A549 (cell line): ENCODE data around the gene ADGRL1. TPM values are rescaled to one million over a fixed set of nuclear protein-coding genes. Genes with fewer than 3 reads are reported as not detected.
"Not testable (repeated sequence)": the region's sequence is repeated elsewhere in the genome, so short reads cannot be mapped to it uniquely, and the experiment has no call there.

Source experiments
- ATAC-seq, 2 experiments: fragments of 200-7000 bp in 1 of 2; fragments of >200 bp in 1 of 2; cut with Nextera tagmentation in 1 of 2; cut with Tn5 transposase in 1 of 2; 3 replicates each; pipeline versions ENCODE4 v1.8.0 to v1.9.1; 2018 to 2020; ENCODE audit warnings: mild to moderate bottlenecking in 1 of 2, moderate library complexity in 1 of 2
- CTCF ChIA-PET: fragments of 300-600 bp; sonication (Branson Sonifier 250); formaldehyde crosslinking; extraction: SDS; loops from one replicate; lab custom pipeline; 2021; ENCODE audit warnings: antibody characterized with exemption, inconsistent platforms; lab: Yijun Ruan, JAX
- POLR2A ChIA-PET: fragments of 350-600 bp; formaldehyde crosslinking; extraction: SDS; loops from one replicate; lab custom pipeline; 2021; ENCODE audit warnings: antibody characterized with exemption, inconsistent platforms; lab: Yijun Ruan, JAX
- DNase-seq, 2 experiments: peaks; one replicate each; pipeline versions ENCODE4 v3.0.0 to v3.0.0-alpha.2; 2011 to 2016; ENCODE audit warnings: low read depth in 1 of 2, low spot score in 1 of 2
- FAIRE-seq: peaks from 2 replicates; lab custom pipeline; 2011; peaks lifted over from hg19 to GRCh38; lab: Jason Lieb, UNC
- H3K27ac ChIP-seq, 2 experiments: fragments of >200 bp; sonication (Bioruptor Twin); formaldehyde crosslinking; 3 replicates each; pipeline ENCODE4 v1.5.1; 2016 to 2017
- H3K4me1 ChIP-seq: fragments of >200 bp; sonication (Bioruptor Twin); formaldehyde crosslinking; 3 replicates; pipeline ENCODE4 v1.6.1; 2016
- H3K4me2 ChIP-seq: fragments of >200 bp; sonication (Bioruptor Twin); formaldehyde crosslinking; 3 replicates; pipeline ENCODE4 v1.6.1; 2016
- H3K4me3 ChIP-seq: fragments of >200 bp; sonication (Bioruptor Twin); formaldehyde crosslinking; 3 replicates; pipeline ENCODE4 v1.5.1; 2016
- H3K9me3 ChIP-seq: fragments of >200 bp; sonication (Bioruptor Twin); formaldehyde crosslinking; 3 replicates; pipeline ENCODE4 v1.6.1; 2016
- ATOH8 ChIP-seq: fragments of 250-450 bp; sonication (Bioruptor Pico); IDR thresholded peaks from 2 replicates; pipeline ENCODE4 v1.5.0; 2020; ENCODE audit warnings: low read depth, mild to moderate bottlenecking, moderate library complexity
- CHD2 ChIP-seq: fragments of 150-350 bp; IDR thresholded peaks from 2 replicates; pipeline ENCODE4 v1.6.1; 2014; ENCODE audit warnings: low read length; ENCODE audit not compliant: partially characterized antibody
- CTCF ChIP-seq: fragments of >200 bp; sonication (Bioruptor Twin); formaldehyde crosslinking; IDR thresholded peaks from 3 replicates; pipeline ENCODE4 v1.5.1; 2016
- EHMT2 ChIP-seq: fragments of 200-600 bp; sonication (generic); IDR thresholded peaks from 2 replicates; pipeline ENCODE4 v1.6.1; 2016; ENCODE audit warnings: antibody characterized with exemption, low read depth, mild to moderate bottlenecking, moderate library complexity
- MAZ ChIP-seq: fragments of 150-350 bp; IDR thresholded peaks from 2 replicates; pipeline ENCODE4 v1.6.1; 2014; ENCODE audit warnings: antibody characterized with exemption, low read depth, low read length, borderline replicate concordance
- MYC ChIP-seq: IDR thresholded peaks from 2 replicates; pipeline ENCODE4 v1.6.1; 2012; ENCODE audit warnings: mild to moderate bottlenecking, inconsistent platforms, low read length, improper control_type of control experiment, borderline replicate concordance
- NFE2L2 ChIP-seq: fragments of 150-350 bp; conservative IDR thresholded peaks from 2 replicates; pipeline ENCODE4 v1.6.1; 2014; ENCODE audit warnings: low read length
- PHF8 ChIP-seq: fragments of 200-600 bp; sonication (generic); IDR thresholded peaks from 2 replicates; pipeline ENCODE4 v1.6.1; 2016; ENCODE audit warnings: low read depth, mild to moderate bottlenecking, antibody characterized with exemption, moderate library complexity, borderline replicate concordance
- RARB ChIP-seq: fragments of 250-450 bp; sonication (Bioruptor Pico); IDR thresholded peaks from 2 replicates; pipeline ENCODE4 v1.8.0; 2021; ENCODE audit warnings: mild to moderate bottlenecking, moderate library complexity
- REST ChIP-seq: fragments of 200-600 bp; sonication (generic); IDR thresholded peaks from 2 replicates; pipeline ENCODE4 v1.6.1; 2016; ENCODE audit warnings: antibody characterized with exemption, mild to moderate bottlenecking, moderate library complexity
- SREBF2 ChIP-seq: fragments of 450-650 bp; IDR thresholded peaks from 2 replicates; pipeline ENCODE4 v1.6.1; 2014; ENCODE audit warnings: mild to moderate bottlenecking, moderate library complexity
- TFCP2L1 ChIP-seq: fragments of 250-450 bp; sonication (Bioruptor Pico); IDR thresholded peaks from 2 replicates; pipeline ENCODE4 v1.5.0; 2021; ENCODE audit warnings: mild to moderate bottlenecking
- ZFP36 ChIP-seq: fragments of 450-650 bp; IDR thresholded peaks from 2 replicates; pipeline ENCODE4 v1.6.1; 2014; ENCODE audit warnings: borderline replicate concordance; ENCODE audit not compliant: partially characterized antibody
- WGBS: methylation state at CpG from one replicate; pipeline ENCODE4 v1.1.6; 2017; ENCODE audit errors: missing lambda C conversion rate; 5-methylcytosine and 5-hydroxymethylcytosine counted together
- polyA plus RNA-seq, 4 experiments: library from polyadenylated mRNA; depleted of rRNA in 3 of 4; stranded (reverse); fragments of >200 nt; fragmentation: RNase III in 1 of 4; extraction: RNeasy Plus Mini Kit Qiagen cat#74134 plus additional on column Dnase treatment in 1 of 4; gene quantifications; 2 replicates in 3 of 4; 3 replicates in 1 of 4; pipeline ENCODE4 v1.2.3, GENCODE V29; 2011 to 2017
- TF ChIP-seq, protein P1 (sequence below): fragments of 450-650 bp; IDR thresholded peaks from 2 replicates; pipeline ENCODE4 v1.6.1; 2014; ENCODE audit warnings: antibody characterized with exemption
- TF ChIP-seq, protein P2 (sequence below): IDR thresholded peaks from 2 replicates; pipeline ENCODE4 v1.6.1; 2012; ENCODE audit warnings: low read depth, borderline replicate concordance

The ADGRL1 gene
- polyA plus RNA-seq, 2 of the 4 experiments (the other 2 are of a cell fraction), result 3.9 to 6.0 TPM

DNA sequence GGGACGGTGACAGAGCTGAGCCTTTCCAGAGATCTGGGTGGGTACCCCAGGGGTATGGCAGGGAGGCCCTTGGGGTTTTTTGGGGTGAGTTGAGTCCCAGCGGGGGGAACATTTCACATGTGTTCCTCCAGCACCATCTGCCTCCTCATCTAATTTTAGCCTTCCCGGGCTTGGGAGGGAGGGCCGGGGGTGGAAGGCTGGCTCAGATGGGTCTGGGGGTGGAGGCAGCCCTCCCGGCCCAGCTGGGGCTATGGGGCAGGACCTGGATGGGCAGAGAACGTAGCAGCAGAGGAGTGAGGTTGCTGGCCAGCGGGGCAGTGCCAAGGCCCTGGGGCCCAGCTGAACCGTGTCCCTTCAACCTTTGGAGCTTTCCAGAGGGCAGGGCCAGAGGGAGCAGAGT, 23.5 kb downstream of the ADGRL1 start:
- DNase-seq, result no peak
- TF ChIP-seq MYC, result no peak
- TF ChIP-seq, all 56 proteins: peak for 0
- H3K4me3 ChIP-seq, result no peak overlapping the region
- H3K4me2 ChIP-seq, result no peak overlapping the region
- ChIA-PET POLR2A (no interaction called here), CTCF (interaction anchor here (1.1 to 1.2 kb wide), 2 partner anchors 18 to 297 kb away, joined by 3 to 5 read pairs; no protein-coding TSS in a partner anchor)
- no peaks in the 10 kb centered on the region for H3K4me1 ChIP-seq
- no peaks in the 10 kb centered on the region for H3K9me3 ChIP-seq
- ATAC-seq (no peak), FAIRE-seq (no peak)
- no peak overlapping the region for H3K27ac ChIP-seq
- 96% methylated on average over 5 of the region's 8 CpGs for WGBS

DNA sequence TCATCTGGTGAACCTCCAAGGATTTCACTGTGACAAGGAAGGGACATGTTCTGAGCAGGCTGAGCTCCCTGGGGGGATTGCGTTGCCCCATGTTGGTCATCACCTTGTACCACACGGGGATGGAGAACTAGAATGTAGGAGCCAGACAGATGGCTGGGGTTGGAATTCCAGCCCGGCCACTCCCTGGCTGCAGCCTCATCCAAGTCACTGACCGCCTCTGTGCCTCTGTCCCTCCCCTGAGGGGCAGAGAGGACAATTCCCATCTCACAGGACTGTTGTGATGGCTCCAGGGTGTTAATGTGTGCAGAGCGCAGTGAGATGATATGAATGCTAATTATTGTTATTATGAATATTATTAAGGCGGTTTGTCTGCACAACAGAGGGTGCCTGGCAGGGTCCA, 24.1 kb downstream of the ADGRL1 start:
- no peak for FAIRE-seq
- Histone ChIP-seq H3K27ac (no peak overlapping the region), H3K4me3 (no peak overlapping the region), H3K4me1 (no peaks in the 10 kb centered on the region), H3K9me3 (no peaks in the 10 kb centered on the region), H3K4me2 (no peak overlapping the region)
- ChIA-PET CTCF (interaction anchor here (1.2 kb wide), 1 partner anchor 297 kb away, joined by 3 read pairs; no protein-coding TSS in a partner anchor), POLR2A (no interaction called here)
- no peak for TF ChIP-seq TFCP2L1 (CRISPR knock-in tag)
- no peak for TF ChIP-seq EHMT2
- no peak for TF ChIP-seq MAZ
- TF ChIP-seq CHD2, result no peak
- TF ChIP-seq PHF8, result no peak
- TF ChIP-seq REST, result no peak
- TF ChIP-seq ATOH8, result no peak
- TF ChIP-seq CTCF, result no peak
- no peak for TF ChIP-seq RARB (CRISPR knock-in tag)
- TF ChIP-seq, protein P1, sequence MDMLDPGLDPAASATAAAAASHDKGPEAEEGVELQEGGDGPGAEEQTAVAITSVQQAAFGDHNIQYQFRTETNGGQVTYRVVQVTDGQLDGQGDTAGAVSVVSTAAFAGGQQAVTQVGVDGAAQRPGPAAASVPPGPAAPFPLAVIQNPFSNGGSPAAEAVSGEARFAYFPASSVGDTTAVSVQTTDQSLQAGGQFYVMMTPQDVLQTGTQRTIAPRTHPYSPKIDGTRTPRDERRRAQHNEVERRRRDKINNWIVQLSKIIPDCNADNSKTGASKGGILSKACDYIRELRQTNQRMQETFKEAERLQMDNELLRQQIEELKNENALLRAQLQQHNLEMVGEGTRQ, result no peak
- TF ChIP-seq SREBF2, result no peak
- TF ChIP-seq ZFP36, result no peak
- TF ChIP-seq, protein P2, sequence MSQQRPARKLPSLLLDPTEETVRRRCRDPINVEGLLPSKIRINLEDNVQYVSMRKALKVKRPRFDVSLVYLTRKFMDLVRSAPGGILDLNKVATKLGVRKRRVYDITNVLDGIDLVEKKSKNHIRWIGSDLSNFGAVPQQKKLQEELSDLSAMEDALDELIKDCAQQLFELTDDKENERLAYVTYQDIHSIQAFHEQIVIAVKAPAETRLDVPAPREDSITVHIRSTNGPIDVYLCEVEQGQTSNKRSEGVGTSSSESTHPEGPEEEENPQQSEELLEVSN, result no peak
- no peak for TF ChIP-seq NFE2L2
- 87% methylated on average over 3 of the region's 6 CpGs for WGBS
- no peak for DNase-seq
- no peak for ATAC-seq

GRCh38 chr19:14181199-14181598, 24.8 kb downstream of the ADGRL1 start:
- FAIRE-seq, H3K4me3 ChIP-seq, CTCF ChIA-PET, H3K27ac ChIP-seq, ATAC-seq, H3K4me2 ChIP-seq, H3K4me1 ChIP-seq, DNase-seq, POLR2A ChIA-PET, H3K9me3 ChIP-seq: not testable (repeated sequence)
- WGBS, result 74% methylated on average over 12 of the region's 12 CpGs
